Hepatocyte (in vitro differentiated cells): Measurements from ENCODE around the gene TRIML2. TPM values are rescaled to one million over a fixed set of nuclear protein-coding genes. Genes with fewer than 3 reads are reported as not detected.

Experiments used
- DNase-seq: peaks from one replicate; pipeline ENCODE4 v3.0.0-alpha.2; 2016; ENCODE audit warnings: low spot score
- H2AFZ ChIP-seq: fragments of 200-600 bp; sonication (generic); 2 replicates; pipeline ENCODE4 v1.6.0; 2016; ENCODE audit warnings: antibody characterized with exemption, mild to moderate bottlenecking
- H3K27ac ChIP-seq: fragments of 200-600 bp; sonication (generic); 2 replicates; pipeline ENCODE4 v1.5.1; 2016; ENCODE audit warnings: mild to moderate bottlenecking
- H3K27me3 ChIP-seq: fragments of 200-600 bp; sonication (generic); 2 replicates; pipeline ENCODE4 v1.6.1; 2016
- H3K36me3 ChIP-seq: fragments of 200-600 bp; sonication (generic); replicated peaks from 2 replicates; pipeline ENCODE4 v1.5.1; 2016; ENCODE audit warnings: low read depth; ENCODE audit not compliant: insufficient read depth
- H3K4me1 ChIP-seq: fragments of 200-600 bp; sonication (generic); 2 replicates; pipeline ENCODE4 v1.5.1; 2016; ENCODE audit warnings: mild to moderate bottlenecking, moderate library complexity; ENCODE audit not compliant: insufficient read depth
- H3K4me2 ChIP-seq: fragments of 200-600 bp; sonication (generic); 2 replicates; pipeline ENCODE4 v1.6.0; 2016
- H3K4me3 ChIP-seq: fragments of 200-600 bp; sonication (generic); 2 replicates; pipeline ENCODE4 v1.5.1; 2016; ENCODE audit warnings: mild to moderate bottlenecking
- H3K79me2 ChIP-seq: fragments of 200-600 bp; sonication (generic); 2 replicates; pipeline ENCODE4 v1.6.0; 2017; ENCODE audit warnings: mild to moderate bottlenecking
- H3K9me2 ChIP-seq: fragments of 200-600 bp; sonication (generic); replicated peaks from 2 replicates; pipeline ENCODE4 v1.6.0; 2017; ENCODE audit warnings: mild to moderate bottlenecking; ENCODE audit not compliant: insufficient read depth
- H3K9me3 ChIP-seq: fragments of 200-600 bp; sonication (generic); 2 replicates; pipeline ENCODE4 v1.5.1; 2016; ENCODE audit warnings: low read depth, mild to moderate bottlenecking
- H4K20me1 ChIP-seq: fragments of 200-600 bp; sonication (generic); 2 replicates; pipeline ENCODE4 v1.6.0; 2016; ENCODE audit warnings: mild to moderate bottlenecking; ENCODE audit not compliant: insufficient read depth, poor library complexity, severe bottlenecking
- CTCF ChIP-seq: fragments of 200-600 bp; sonication (generic); IDR thresholded peaks from 2 replicates; pipeline ENCODE4 v1.5.1; 2016; ENCODE audit warnings: antibody characterized with exemption, mild to moderate bottlenecking; ENCODE audit not compliant: poor library complexity
- EZH2 ChIP-seq: fragments of 200-600 bp; sonication (generic); IDR thresholded peaks from 2 replicates; pipeline ENCODE4 v1.6.1; 2016; ENCODE audit warnings: antibody characterized with exemption, mild to moderate bottlenecking, borderline replicate concordance
- EZH2phosphoT487 ChIP-seq: fragments of 200-600 bp; sonication (generic); IDR thresholded peaks from one replicate; pipeline ENCODE4 v1.6.1; 2018; ENCODE audit warnings: antibody characterized with exemption, mild to moderate bottlenecking, low read depth, moderate library complexity; ENCODE audit not compliant: unreplicated experiment, severe bottlenecking
- WGBS: methylation state at CpG from one replicate; pipeline ENCODE4 v1.1.6; 2016; ENCODE audit warnings: low lambda C conversion rate; ENCODE audit errors: missing lambda C conversion rate; 5-methylcytosine and 5-hydroxymethylcytosine counted together
- polyA plus RNA-seq: library from polyadenylated mRNA; unstranded; fragments of >200 nt; fragmentation: Nextera tagmentation; extraction: Ambion mirVana; gene quantifications from 2 replicates; pipeline ENCODE4 v1.2.1, GENCODE V29; 2016
- total RNA-seq: library from RNA; depleted of rRNA; stranded (reverse); fragments of >200 nt; gene quantifications from 2 replicates; pipeline ENCODE4 v1.2.3, GENCODE V29; 2014

The TRIML2 gene
- total and polyA plus RNA-seq, 2 experiments from 2014 or later, result 0.23 TPM; not detected in 1

- TF ChIP-seq CTCF (no peak), EZH2 (no peak), EZH2phosphoT487 (no peak)
- H3K79me2 ChIP-seq, result no peaks in the 10 kb centered on the region
- DNase-seq, result no peak
- H4K20me1 ChIP-seq, result no peaks in the 10 kb centered on the region
- no peaks in the 10 kb centered on the region for H3K9me3 ChIP-seq
- H3K27ac ChIP-seq, result no peak overlapping the region
- no peaks in the 10 kb centered on the region for H3K36me3 ChIP-seq
- H3K4me3 ChIP-seq, result no peak overlapping the region
- H3K27me3 ChIP-seq, result no peaks in the 10 kb centered on the region
- no peaks in the 10 kb centered on the region for H3K4me1 ChIP-seq
- H3K4me2 ChIP-seq, result no peak overlapping the region
- no peaks in the 10 kb centered on the region for H3K9me2 ChIP-seq
- H2AFZ ChIP-seq, result no peak overlapping the region
- 13% methylated on average over 2 of the region's 3 CpGs for WGBS
Observed at GRCh38 chr4:188110036-188110435, 633 bp upstream of the TRIML2 start.

GRCh38 chr4:188107931-188108843 is 1.2 kb downstream of the TRIML2 start:
- H3K27me3 ChIP-seq, result no peaks in the 10 kb centered on the region
- no peaks in the 10 kb centered on the region for H3K79me2 ChIP-seq
- no peaks in the 10 kb centered on the region for H3K9me3 ChIP-seq
- no peaks in the 10 kb centered on the region for H3K36me3 ChIP-seq
- H3K27ac ChIP-seq, result no peak overlapping the region
- no peaks in the 10 kb centered on the region for H3K9me2 ChIP-seq
- no peak for TF ChIP-seq CTCF
- no peak for TF ChIP-seq EZH2
- TF ChIP-seq EZH2phosphoT487, result no peak
- no peaks in the 10 kb centered on the region for H3K4me1 ChIP-seq
- no peak overlapping the region for H2AFZ ChIP-seq
- 48% methylated on average over 10 of the region's 10 CpGs for WGBS
- DNase-seq, result no peak
- no peak overlapping the region for H3K4me2 ChIP-seq
- H4K20me1 ChIP-seq, result no peaks in the 10 kb centered on the region
- no peak overlapping the region for H3K4me3 ChIP-seq

GRCh38 chr4:188106454-188106853 is 2.9 kb downstream of the TRIML2 start:
- H3K27ac ChIP-seq, result no peak overlapping the region
- no peak overlapping the region for H3K4me3 ChIP-seq
- TF ChIP-seq CTCF (no peak), EZH2 (no peak), EZH2phosphoT487 (no peak)
- no peaks in the 10 kb centered on the region for H3K4me1 ChIP-seq
- H2AFZ ChIP-seq, result no peak overlapping the region
- 98% methylated on average over 40 of the region's 40 CpGs for WGBS
- H4K20me1 ChIP-seq, result no peaks in the 10 kb centered on the region
- H3K79me2 ChIP-seq, result no peaks in the 10 kb centered on the region
- DNase-seq, result no peak
- H3K27me3 ChIP-seq, result no peaks in the 10 kb centered on the region
- no peaks in the 10 kb centered on the region for H3K9me2 ChIP-seq
- no peak overlapping the region for H3K4me2 ChIP-seq
- H3K9me3 ChIP-seq, result no peaks in the 10 kb centered on the region
- no peaks in the 10 kb centered on the region for H3K36me3 ChIP-seq
